OCI-LY1 (cell line): ENCODE results near the gene TMEM243.

Source experiments
- H2AFZ ChIP-seq: fragments of 200-600 bp; sonication (generic), shearing (Covaris generic); 2 replicates; pipeline ENCODE4 v1.6.0; 2014; ENCODE audit warnings: antibody characterized with exemption, mild to moderate bottlenecking, low read length
- H3F3A ChIP-seq: fragments of 200-600 bp; sonication (generic), shearing (Covaris generic); 2 replicates; pipeline ENCODE4 v1.6.0; 2014; ENCODE audit warnings: mild to moderate bottlenecking, antibody characterized with exemption, low read length, moderate library complexity; ENCODE audit not compliant: insufficient read depth
- H3K27ac ChIP-seq: fragments of 200-600 bp; sonication (generic); 2 replicates; pipeline ENCODE4 v1.5.1; 2014; ENCODE audit warnings: low read length, mixed run types, mild to moderate bottlenecking, low read depth; ENCODE audit not compliant: poor library complexity, severe bottlenecking
- H3K27me3 ChIP-seq: fragments of 200-600 bp; sonication (generic); 2 replicates; pipeline ENCODE4 v1.6.0; 2014; ENCODE audit warnings: antibody characterized with exemption, mild to moderate bottlenecking, low read length, moderate library complexity; ENCODE audit not compliant: insufficient read depth
- H3K36me3 ChIP-seq: fragments of 200-600 bp; sonication (generic); 2 replicates; pipeline ENCODE4 v1.6.1; 2014; ENCODE audit warnings: mild to moderate bottlenecking, antibody characterized with exemption, low read length, moderate library complexity, mixed read lengths; ENCODE audit not compliant: insufficient read depth
- H3K4me1 ChIP-seq: fragments of 200-600 bp; sonication (generic); 2 replicates; pipeline ENCODE4 v1.5.1; 2014; ENCODE audit warnings: mild to moderate bottlenecking, low read length, moderate library complexity; ENCODE audit not compliant: insufficient read depth, severe bottlenecking
- H3K4me2 ChIP-seq: fragments of 200-600 bp; sonication (generic), shearing (Covaris generic); 2 replicates; pipeline ENCODE4 v1.6.1; 2014; ENCODE audit warnings: low read length
- H3K4me3 ChIP-seq: fragments of 200-600 bp; sonication (generic); 2 replicates; pipeline ENCODE4 v1.5.1; 2014; ENCODE audit warnings: low read length, low read depth, mild to moderate bottlenecking, mixed read lengths; ENCODE audit not compliant: poor library complexity, severe bottlenecking
- H3K79me2 ChIP-seq: fragments of 200-600 bp; shearing (Covaris generic); 2 replicates; pipeline ENCODE4 v1.6.1; 2016; ENCODE audit warnings: mixed run types, low read length, mixed read lengths; ENCODE audit not compliant: insufficient read depth
- H3K9ac ChIP-seq: fragments of 200-600 bp; sonication (generic), shearing (Covaris generic); 2 replicates; pipeline ENCODE4 v1.6.1; 2014; ENCODE audit warnings: mild to moderate bottlenecking, low read length, mixed read lengths
- H3K9me2 ChIP-seq: fragments of 200-600 bp; sonication (generic), shearing (Covaris generic); 2 replicates; pipeline ENCODE4 v1.6.1; 2014; ENCODE audit warnings: low read depth, mild to moderate bottlenecking, low read length, mixed read lengths
- H3K9me3 ChIP-seq: fragments of 200-600 bp; shearing (Covaris generic); 2 replicates; pipeline ENCODE4 v1.6.1; 2014; ENCODE audit warnings: low read length, mixed read lengths
- H4K20me1 ChIP-seq: fragments of 200-600 bp; sonication (generic), shearing (Covaris generic); 2 replicates; pipeline ENCODE4 v1.6.0; 2016; ENCODE audit warnings: mild to moderate bottlenecking, low read length; ENCODE audit not compliant: insufficient read depth
- EZH2 ChIP-seq: fragments of 200-600 bp; sonication (generic), shearing (Covaris generic); IDR thresholded peaks from 2 replicates; pipeline ENCODE4 v1.8.0; 2017; ENCODE audit warnings: borderline replicate concordance, mixed run types, mild to moderate bottlenecking, antibody characterized with exemption, low read length, moderate library complexity, mixed read lengths
- TF ChIP-seq, protein P1 (sequence below): fragments of 200-600 bp; sonication (generic), shearing (Covaris generic); IDR thresholded peaks from 2 replicates; pipeline ENCODE4 v1.5.1; 2017; ENCODE audit warnings: mild to moderate bottlenecking, antibody characterized with exemption, low read length, moderate library complexity, mixed read lengths

TMEM243 gene

DNA sequence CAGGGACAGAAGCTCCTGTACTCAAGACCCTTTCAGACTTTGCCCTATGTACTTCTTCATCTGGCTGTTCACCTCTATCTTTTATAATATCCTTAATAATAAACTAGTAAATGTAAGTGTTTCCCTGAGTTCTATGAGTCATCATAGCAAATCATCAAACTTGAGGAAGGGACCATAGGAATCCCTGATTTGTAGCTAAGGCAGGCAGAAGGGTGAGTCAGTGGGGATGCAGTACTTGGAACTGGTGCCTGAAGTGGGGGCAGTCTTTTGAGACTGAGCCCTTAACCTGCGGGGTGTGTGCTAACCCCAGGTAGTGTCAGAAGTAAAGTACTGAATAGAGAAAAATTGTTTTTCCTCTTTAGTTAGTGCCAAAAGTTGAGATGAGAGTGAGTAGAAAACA, 6.2 kb upstream of the TMEM243 start:
- no peak overlapping the region for H2AFZ ChIP-seq
- no peak overlapping the region for H3K27ac ChIP-seq
- H3K9me3 ChIP-seq = no peaks in the 10 kb centered on the region
- no peaks in the 10 kb centered on the region for H3K9me2 ChIP-seq
- TF ChIP-seq EZH2 = no peak
- TF ChIP-seq, protein P1, sequence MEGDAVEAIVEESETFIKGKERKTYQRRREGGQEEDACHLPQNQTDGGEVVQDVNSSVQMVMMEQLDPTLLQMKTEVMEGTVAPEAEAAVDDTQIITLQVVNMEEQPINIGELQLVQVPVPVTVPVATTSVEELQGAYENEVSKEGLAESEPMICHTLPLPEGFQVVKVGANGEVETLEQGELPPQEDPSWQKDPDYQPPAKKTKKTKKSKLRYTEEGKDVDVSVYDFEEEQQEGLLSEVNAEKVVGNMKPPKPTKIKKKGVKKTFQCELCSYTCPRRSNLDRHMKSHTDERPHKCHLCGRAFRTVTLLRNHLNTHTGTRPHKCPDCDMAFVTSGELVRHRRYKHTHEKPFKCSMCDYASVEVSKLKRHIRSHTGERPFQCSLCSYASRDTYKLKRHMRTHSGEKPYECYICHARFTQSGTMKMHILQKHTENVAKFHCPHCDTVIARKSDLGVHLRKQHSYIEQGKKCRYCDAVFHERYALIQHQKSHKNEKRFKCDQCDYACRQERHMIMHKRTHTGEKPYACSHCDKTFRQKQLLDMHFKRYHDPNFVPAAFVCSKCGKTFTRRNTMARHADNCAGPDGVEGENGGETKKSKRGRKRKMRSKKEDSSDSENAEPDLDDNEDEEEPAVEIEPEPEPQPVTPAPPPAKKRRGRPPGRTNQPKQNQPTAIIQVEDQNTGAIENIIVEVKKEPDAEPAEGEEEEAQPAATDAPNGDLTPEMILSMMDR = no peak
- H3K4me2 ChIP-seq = no peak overlapping the region
- H3K4me1 ChIP-seq = peaks cover 13% of the 10 kb centered on the region
- no peaks in the 10 kb centered on the region for H3K36me3 ChIP-seq
- no peak overlapping the region for H3K4me3 ChIP-seq
- H3F3A ChIP-seq = no peaks in the 10 kb centered on the region
- H4K20me1 ChIP-seq = no peaks in the 10 kb centered on the region
- peaks cover 9% of the 10 kb centered on the region; the same call in 1 of the 2 replicates for H3K27me3 ChIP-seq
- H3K9ac ChIP-seq = no peak overlapping the region
- no peaks in the 10 kb centered on the region for H3K79me2 ChIP-seq

DNA sequence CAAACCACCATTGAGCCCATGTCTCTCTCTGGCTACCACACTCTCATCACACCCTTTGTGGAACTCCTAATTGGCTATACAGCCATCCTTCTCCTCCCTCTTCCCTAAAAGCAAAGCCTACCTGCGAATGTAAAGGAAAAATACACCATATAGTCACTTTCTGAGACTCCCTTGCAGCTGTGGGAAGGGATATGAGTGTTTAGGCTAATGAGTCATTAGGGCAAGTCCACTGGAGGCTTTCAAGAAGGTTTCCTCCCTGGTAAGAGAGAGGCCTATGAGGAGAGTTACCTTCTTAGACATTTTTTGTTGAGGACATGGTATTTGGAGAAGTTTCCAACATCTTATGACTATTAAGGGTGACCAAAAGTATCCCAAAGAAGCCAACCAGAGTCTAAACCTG, 4.1 kb upstream of the TMEM243 start:
- no peaks in the 10 kb centered on the region for H3K9me2 ChIP-seq
- H2AFZ ChIP-seq = no peak overlapping the region
- no peak overlapping the region for H3K4me3 ChIP-seq

DNA sequence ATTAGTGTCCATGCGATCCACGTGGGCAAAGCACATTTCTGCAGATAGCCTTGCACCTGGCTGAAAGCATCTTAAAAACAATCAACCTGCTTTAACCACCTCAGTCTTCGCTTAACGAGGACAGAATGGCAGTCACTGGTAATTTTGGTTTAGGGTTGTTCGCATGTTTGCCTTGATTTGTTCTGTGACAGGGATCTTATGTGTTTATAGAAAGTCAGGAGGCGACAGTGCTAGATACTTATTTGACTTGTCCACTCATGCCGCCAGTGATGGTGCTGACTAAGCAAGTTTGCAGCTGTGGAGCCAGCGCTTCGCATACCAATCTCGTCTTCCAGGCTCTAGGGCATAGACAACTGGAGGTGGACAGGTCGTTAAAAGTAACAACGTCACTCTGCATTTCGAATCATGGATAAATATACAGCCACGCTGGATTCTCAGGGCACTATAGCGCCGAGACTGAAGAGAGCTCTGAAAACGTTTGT, 1.2 kb upstream of the TMEM243 start:
- Histone ChIP-seq H3K36me3 (peaks cover 27% of the 10 kb centered on the region), H3K79me2 (peaks cover 26% of the 10 kb centered on the region), H3K4me2 (peak overlapping the region; percentile 96), H3K4me1 (peaks cover 32% of the 10 kb centered on the region), H3K9me2 (no peaks in the 10 kb centered on the region), H3K27ac (no peak overlapping the region), H3K4me3 (peak overlapping the region; percentile 72), H3F3A (peaks cover 21% of the 10 kb centered on the region), H4K20me1 (no peaks in the 10 kb centered on the region), H2AFZ (no peak overlapping the region), H3K9me3 (no peaks in the 10 kb centered on the region), H3K9ac (peak overlapping the region; percentile 84; the same call in 1 of the 2 replicates), H3K27me3 (peaks cover 9% of the 10 kb centered on the region; the same call in 1 of the 2 replicates)
- TF ChIP-seq EZH2 = no peak
- TF ChIP-seq, protein P1 = no peak

More for the DNA sequence above, 4.1 kb upstream of the TMEM243 start:
- no peaks in the 10 kb centered on the region for H3K9me3 ChIP-seq
- no peak overlapping the region for H3K9ac ChIP-seq
- H3K4me2 ChIP-seq = no peak overlapping the region
- H3K4me1 ChIP-seq = peaks cover 11% of the 10 kb centered on the region
- peaks cover 2% of the 10 kb centered on the region; the same call in 1 of the 2 replicates for H3F3A ChIP-seq
- peaks cover 12% of the 10 kb centered on the region for H3K36me3 ChIP-seq
- no peaks in the 10 kb centered on the region for H4K20me1 ChIP-seq
- H3K79me2 ChIP-seq = peaks cover 9% of the 10 kb centered on the region
- TF ChIP-seq, protein P1 = no peak
- TF ChIP-seq EZH2 = no peak
- peaks cover 9% of the 10 kb centered on the region; the same call in 1 of the 2 replicates for H3K27me3 ChIP-seq
- no peak overlapping the region for H3K27ac ChIP-seq
